ENCODE measurements around the gene CACNA2D1. TPM values are rescaled to one million over a fixed set of nuclear protein-coding genes. Genes with fewer than 3 reads are reported as not detected.

CACNA2D1 gene
- total RNA-seq, 4 donors from 2014 or later: 17.7 to 22.0 (median 18.4) TPM

- Histone ChIP-seq H3K36me3 (no peaks in the 10 kb centered on the region), H3K27me3 (no peaks in the 10 kb centered on the region), H3K4me3 (no peak overlapping the region), H3K27ac (no peak overlapping the region), H3K9me3 (no peaks in the 10 kb centered on the region), H3K4me1 (no peaks in the 10 kb centered on the region)
- TF ChIP-seq EP300 (IDR thresholded peaks at IDR 0.05) (no peak), CTCF (IDR thresholded peaks at IDR 0.05) (no peak), POLR2A (IDR thresholded peaks at IDR 0.05) (no peak)
- no peak for DNase-seq (ENCODE audit: low spot score in 2 of 2)
- 89 to 93% methylated on average over 10 of the region's 10 CpGs for WGBS, 2 donors
Measured at GRCh38 chr7:82410461-82410860, 33.1 kb downstream of the CACNA2D1 start.

DNA sequence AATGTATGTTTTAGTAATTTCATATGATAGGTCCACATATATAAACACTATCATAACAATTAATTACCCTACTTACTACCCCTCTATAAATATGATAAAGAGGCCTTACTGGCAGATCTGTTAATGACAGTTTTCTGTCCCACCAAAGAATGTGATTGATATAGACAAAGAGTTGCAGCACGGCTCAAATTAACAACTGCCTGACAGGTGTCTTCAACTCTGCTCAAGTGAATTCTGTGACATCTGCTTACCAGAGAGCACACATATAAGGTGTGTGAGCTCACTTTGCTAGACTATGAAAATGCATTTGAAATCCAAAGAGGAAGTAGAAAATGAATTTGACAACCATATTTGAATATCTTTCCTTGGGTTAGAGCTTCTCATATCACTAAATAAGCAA, 36.6 kb downstream of the CACNA2D1 start:
- WGBS, 2 donors: 93 to 94% methylated on average over 1 of the region's 1 CpG
- Histone ChIP-seq H3K4me3 (no peak overlapping the region), H3K27me3 (no peaks in the 10 kb centered on the region), H3K9me3 (no peaks in the 10 kb centered on the region), H3K4me1 (no peaks in the 10 kb centered on the region), H3K36me3 (peaks cover 0 to 3% (median 0%) of the 10 kb centered on the region in 3 donors), H3K27ac (no peak overlapping the region)
- TF ChIP-seq EP300 (IDR thresholded peaks at IDR 0.05): no peak
- no peak for TF ChIP-seq POLR2A (IDR thresholded peaks at IDR 0.05)
- no peak for TF ChIP-seq CTCF (IDR thresholded peaks at IDR 0.05)
- DNase-seq (ENCODE audit: low spot score in 2 of 2): no peak

DNA sequence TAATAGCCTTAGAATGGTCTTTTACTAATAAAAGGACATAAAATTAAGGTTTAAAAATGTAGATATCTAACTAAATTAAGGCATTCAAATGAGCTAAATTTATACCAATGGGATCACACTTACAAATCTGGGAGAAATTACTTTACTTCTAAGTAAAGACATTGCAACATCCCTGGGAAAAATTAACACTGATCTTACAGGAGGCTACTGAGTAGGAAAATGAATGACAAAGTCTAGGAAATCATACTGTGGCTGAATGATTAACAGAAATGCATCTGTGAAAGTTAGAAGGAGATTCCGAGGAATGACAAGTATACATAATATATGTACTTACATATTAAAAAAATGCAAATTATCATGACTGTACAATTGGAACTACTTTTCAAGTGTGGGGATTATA, 38.3 kb downstream of the CACNA2D1 start:
- no peak overlapping the region for H3K4me3 ChIP-seq
- H3K36me3 ChIP-seq: peaks cover 0 to 5% (median 0%) of the 10 kb centered on the region in 3 donors
- no peak overlapping the region for H3K27ac ChIP-seq
- no peaks in the 10 kb centered on the region for H3K4me1 ChIP-seq
- DNase-seq (ENCODE audit: low spot score in 2 of 2): no peak
- 95 to 98% methylated on average over 1 of the region's 1 CpG for WGBS, 2 donors
- TF ChIP-seq EP300 (IDR thresholded peaks at IDR 0.05) (no peak), CTCF (IDR thresholded peaks at IDR 0.05) (no peak), POLR2A (IDR thresholded peaks at IDR 0.05) (no peak)
- H3K27me3 ChIP-seq: no peaks in the 10 kb centered on the region
- no peaks in the 10 kb centered on the region for H3K9me3 ChIP-seq

DNA sequence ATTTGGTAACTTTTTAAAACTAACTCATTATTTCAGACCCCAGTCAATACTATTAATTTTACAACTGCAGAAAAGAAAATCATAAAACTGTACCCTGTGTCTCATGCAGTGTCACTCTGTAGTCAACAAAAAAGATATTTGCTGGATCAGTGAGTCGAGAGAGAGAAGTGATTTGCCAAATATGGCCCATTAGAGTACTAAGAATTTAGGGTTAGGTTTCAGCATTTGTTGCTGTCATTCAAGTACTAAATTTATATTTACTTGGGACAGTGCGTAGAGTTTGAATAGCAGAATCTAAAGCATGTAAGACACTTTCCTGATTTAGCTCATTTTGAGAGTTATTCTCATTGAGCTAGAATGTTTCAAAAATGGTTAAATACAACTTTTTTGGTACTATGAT, 38.9 kb downstream of the CACNA2D1 start:
- no peak for TF ChIP-seq EP300 (IDR thresholded peaks at IDR 0.05)
- TF ChIP-seq POLR2A (IDR thresholded peaks at IDR 0.05): no peak
- no peak for TF ChIP-seq CTCF (IDR thresholded peaks at IDR 0.05)
- no peak overlapping the region for H3K27ac ChIP-seq
- no peak for DNase-seq (ENCODE audit: low spot score in 2 of 2)
- H3K36me3 ChIP-seq: peaks cover 0 to 5% (median 0%) of the 10 kb centered on the region in 3 donors
- WGBS, 2 donors: 73 to 76% methylated on average over 2 of the region's 2 CpGs
- no peaks in the 10 kb centered on the region for H3K9me3 ChIP-seq
- no peak overlapping the region for H3K4me3 ChIP-seq
- H3K4me1 ChIP-seq: no peaks in the 10 kb centered on the region
- no peaks in the 10 kb centered on the region for H3K27me3 ChIP-seq

- TF ChIP-seq CTCF (IDR thresholded peaks at IDR 0.05): no peak
- no peak for TF ChIP-seq EP300 (IDR thresholded peaks at IDR 0.05)
- no peak for TF ChIP-seq POLR2A (IDR thresholded peaks at IDR 0.05)
- DNase-seq (ENCODE audit: low spot score in 2 of 2): no peak
- H3K27me3 ChIP-seq: no peaks in the 10 kb centered on the region
- H3K9me3 ChIP-seq: no peaks in the 10 kb centered on the region
- peaks cover 0 to 5% (median 0%) of the 10 kb centered on the region in 3 donors for H3K36me3 ChIP-seq
- 69 to 74% methylated on average over 5 of the region's 5 CpGs for WGBS, 2 donors
- no peak overlapping the region for H3K27ac ChIP-seq
- no peak overlapping the region for H3K4me3 ChIP-seq
- H3K4me1 ChIP-seq: no peaks in the 10 kb centered on the region
Measured at GRCh38 chr7:82404094-82404493, 39.5 kb downstream of the CACNA2D1 start.
